Panc1 (cell line): ENCODE results near the gene PRR5L.

ENCODE experiments used
- POLR2AphosphoS5 ChIP-seq: IDR thresholded peaks from 2 replicates; pipeline ENCODE4 v1.6.1; 2012; ENCODE audit warnings: mild to moderate bottlenecking, low read depth, low read length, moderate library complexity
- TCF7L2 ChIP-seq: IDR thresholded peaks from 2 replicates; pipeline ENCODE4 v1.6.1; 2011; ENCODE audit warnings: mild to moderate bottlenecking, low read depth, low read length, inconsistent platforms
- TF ChIP-seq, protein P1 (sequence below): fragments of 450-650 bp; IDR thresholded peaks from 2 replicates; pipeline ENCODE4 v1.5.1; 2017; ENCODE audit warnings: mild to moderate bottlenecking

DNA sequence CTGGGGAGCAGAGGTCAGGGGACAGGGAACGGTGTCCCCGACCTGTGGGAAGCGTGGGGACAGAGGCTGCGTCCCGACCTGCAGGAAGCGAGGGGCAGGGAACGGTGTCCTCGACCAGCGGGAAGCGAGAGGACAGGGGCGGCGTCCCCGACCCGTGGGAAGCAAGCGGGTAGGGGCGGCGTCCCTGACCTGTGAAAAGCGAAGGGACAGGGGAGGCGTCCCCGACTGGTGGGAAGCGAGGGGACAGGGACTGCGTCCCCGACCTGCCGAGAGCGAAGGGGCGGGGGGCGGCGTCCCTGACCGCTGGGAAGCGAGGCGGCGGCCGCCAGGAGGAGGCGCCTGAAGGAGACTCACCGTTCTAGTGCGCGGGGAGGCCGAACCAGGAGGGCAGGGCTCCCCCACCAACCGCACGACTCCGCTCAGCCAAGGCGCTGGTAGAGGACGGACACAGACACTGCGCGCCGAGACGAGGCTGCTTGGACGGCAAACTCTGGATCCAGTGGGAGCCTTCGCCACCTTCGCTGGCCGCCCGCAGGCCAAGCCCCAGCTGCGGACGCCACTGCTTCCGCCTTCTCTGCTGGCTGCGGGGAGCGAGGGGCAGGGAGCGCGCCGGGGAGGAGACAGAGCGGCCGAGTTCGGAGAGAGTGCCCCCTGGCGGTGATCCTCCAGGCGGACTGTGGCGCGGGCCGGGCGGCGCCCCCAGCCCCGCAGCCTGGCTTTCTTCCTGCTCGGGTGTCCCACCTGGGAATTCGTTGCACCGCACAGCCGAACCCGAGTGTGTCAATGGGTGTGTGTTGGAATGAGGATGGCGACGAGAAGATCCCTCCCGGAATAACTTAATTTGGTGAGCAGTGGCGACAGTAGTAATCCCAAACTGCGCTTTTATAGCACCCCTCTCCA, 213.9 kb downstream of the PRR5L start, which contains the start of gene TRAF6:
- TF ChIP-seq, protein P1, sequence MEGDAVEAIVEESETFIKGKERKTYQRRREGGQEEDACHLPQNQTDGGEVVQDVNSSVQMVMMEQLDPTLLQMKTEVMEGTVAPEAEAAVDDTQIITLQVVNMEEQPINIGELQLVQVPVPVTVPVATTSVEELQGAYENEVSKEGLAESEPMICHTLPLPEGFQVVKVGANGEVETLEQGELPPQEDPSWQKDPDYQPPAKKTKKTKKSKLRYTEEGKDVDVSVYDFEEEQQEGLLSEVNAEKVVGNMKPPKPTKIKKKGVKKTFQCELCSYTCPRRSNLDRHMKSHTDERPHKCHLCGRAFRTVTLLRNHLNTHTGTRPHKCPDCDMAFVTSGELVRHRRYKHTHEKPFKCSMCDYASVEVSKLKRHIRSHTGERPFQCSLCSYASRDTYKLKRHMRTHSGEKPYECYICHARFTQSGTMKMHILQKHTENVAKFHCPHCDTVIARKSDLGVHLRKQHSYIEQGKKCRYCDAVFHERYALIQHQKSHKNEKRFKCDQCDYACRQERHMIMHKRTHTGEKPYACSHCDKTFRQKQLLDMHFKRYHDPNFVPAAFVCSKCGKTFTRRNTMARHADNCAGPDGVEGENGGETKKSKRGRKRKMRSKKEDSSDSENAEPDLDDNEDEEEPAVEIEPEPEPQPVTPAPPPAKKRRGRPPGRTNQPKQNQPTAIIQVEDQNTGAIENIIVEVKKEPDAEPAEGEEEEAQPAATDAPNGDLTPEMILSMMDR, result peak; percentile 95
- TF ChIP-seq TCF7L2, result 0 out of 2 replicates have a peak, but pooled peaks have one; percentile 46
- peak; percentile 88 for TF ChIP-seq POLR2AphosphoS5
